Measurements from ENCODE around the gene JAG1.

The JAG1 gene

DNA sequence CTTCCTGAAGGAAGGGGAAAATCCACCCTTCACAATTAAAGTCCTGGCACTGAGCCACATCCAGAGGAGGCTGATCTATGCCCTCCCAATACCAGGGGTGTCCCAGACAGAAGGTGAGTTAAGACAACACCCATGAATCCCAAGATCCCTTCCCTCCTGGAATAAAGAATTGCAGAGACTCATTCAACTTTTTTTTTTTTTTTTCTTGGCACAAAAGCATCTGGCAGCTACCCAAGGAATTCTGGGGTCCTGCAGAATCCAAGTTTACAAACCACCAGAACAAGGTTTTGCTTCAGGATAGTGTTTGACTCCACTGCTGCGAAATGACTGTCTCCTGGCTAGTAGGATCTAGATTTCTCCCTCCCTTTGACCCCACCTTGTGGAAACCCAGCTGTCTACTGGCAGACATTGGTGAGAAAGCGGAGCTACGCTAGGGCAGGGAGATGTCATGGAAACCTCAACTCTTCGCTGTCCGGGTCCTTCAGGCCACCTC lies 37.4 kb downstream of the JAG1 start (continued):
- TF ChIP-seq, protein P1, sequence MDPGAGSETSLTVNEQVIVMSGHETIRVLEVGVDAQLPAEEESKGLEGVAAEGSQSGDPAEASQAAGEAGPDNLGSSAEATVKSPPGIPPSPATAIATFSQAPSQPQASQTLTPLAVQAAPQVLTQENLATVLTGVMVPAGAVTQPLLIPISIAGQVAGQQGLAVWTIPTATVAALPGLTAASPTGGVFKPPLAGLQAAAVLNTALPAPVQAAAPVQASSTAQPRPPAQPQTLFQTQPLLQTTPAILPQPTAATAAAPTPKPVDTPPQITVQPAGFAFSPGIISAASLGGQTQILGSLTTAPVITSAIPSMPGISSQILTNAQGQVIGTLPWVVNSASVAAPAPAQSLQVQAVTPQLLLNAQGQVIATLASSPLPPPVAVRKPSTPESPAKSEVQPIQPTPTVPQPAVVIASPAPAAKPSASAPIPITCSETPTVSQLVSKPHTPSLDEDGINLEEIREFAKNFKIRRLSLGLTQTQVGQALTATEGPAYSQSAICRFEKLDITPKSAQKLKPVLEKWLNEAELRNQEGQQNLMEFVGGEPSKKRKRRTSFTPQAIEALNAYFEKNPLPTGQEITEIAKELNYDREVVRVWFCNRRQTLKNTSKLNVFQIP (CRISPR knock-in tag; IDR thresholded peaks at IDR 0.05; ENCODE audit: borderline replicate concordance, low read depth): no peak
- TF ChIP-seq ARNTL (CRISPR knock-in tag; IDR thresholded peaks at IDR 0.05; ENCODE audit: borderline replicate concordance, low read depth) (no peak), ESRRG (CRISPR knock-in tag; IDR thresholded peaks at IDR 0.05) (no peak), TCF4 (CRISPR knock-in tag; IDR thresholded peaks at IDR 0.05; ENCODE audit: borderline replicate concordance) (no peak), RARB (CRISPR knock-in tag; IDR thresholded peaks at IDR 0.05) (no peak), SNAI2 (CRISPR knock-in tag; IDR thresholded peaks at IDR 0.05) (no peak), ZFP30 (CRISPR knock-in tag; IDR thresholded peaks at IDR 0.05) (no peak), ZC3H10 (CRISPR knock-in tag; IDR thresholded peaks at IDR 0.05) (no peak), ZNF70 (CRISPR knock-in tag; IDR thresholded peaks at IDR 0.05) (no peak)

DNA sequence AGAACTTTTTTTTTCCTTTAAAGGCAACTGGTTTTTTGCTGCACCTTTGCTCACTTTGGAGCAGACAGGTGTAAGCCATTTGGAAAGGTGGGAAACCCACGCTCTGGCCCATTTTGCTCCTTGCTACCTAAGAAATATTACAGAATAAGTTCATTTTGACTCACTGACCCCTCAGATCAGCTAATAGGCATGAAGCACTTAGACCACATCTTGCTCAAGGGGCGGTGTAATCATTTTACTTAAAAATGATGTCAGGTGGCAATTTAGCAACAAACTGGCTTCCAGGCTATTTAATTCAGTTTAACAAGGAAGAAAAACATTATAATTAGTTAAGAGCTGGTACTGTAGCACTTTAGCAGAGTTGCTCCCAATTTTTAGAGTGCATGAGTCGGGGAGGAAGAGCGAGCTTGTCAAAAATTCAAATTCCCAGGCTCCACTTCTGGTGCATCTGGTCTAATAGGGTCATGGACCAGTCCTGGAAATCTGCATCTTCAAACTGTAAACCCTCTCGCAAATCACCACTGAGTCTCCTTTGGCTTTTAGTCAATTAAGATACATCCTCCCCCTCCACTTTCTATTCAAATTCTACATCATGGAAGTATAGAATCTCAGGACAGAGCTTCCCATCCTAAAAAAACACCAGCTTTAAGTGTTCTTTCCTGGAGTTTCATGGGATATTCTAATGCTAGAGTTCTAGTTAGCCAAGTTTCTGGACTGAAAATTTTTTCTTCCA lies 38.2 kb downstream of the JAG1 start:
- no peak for ATAC-seq
- peak; percentile 38; the same call in 1 of the 2 replicates for TF ChIP-seq ISL1 (CRISPR knock-in tag; IDR thresholded peaks at IDR 0.05)
- TF ChIP-seq, protein P1 (CRISPR knock-in tag; IDR thresholded peaks at IDR 0.05; ENCODE audit: borderline replicate concordance, low read depth): no peak

DNA sequence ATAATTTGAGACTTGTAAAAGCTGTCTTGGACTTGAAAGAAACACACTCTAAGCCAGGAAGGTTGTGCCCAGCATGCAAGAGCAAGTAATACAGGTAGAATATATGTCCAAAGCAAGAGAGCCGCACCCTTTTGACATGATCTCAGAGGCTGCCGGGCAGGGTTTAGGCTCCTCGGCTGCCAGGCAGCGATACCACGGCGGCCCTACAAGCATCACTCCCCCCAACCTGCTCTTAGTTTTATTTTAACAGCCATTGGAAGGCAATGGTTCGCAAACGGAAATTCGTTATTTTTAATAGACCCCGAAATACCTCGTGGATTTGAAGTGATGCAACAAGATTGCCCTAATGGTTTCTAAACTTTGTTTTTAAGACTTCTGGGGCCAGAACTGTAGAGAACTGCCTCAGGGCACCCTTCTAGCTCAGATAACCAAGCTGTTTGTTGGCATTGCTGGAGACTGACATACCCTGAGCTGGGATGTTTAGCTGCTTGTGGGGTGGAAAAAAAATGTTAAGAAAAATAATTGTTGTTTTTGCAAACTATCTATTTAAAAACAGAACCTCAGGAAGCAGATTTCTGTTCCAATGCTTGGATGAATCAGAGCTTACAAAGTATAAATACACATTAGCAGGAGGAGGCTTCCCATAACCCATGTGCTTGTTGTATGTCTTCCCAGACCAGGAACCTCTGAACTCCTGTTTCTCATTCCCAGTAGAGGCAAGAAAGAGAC lies 39.0 kb downstream of the JAG1 start:
- ATAC-seq: no peak
- TF ChIP-seq, protein P2, sequence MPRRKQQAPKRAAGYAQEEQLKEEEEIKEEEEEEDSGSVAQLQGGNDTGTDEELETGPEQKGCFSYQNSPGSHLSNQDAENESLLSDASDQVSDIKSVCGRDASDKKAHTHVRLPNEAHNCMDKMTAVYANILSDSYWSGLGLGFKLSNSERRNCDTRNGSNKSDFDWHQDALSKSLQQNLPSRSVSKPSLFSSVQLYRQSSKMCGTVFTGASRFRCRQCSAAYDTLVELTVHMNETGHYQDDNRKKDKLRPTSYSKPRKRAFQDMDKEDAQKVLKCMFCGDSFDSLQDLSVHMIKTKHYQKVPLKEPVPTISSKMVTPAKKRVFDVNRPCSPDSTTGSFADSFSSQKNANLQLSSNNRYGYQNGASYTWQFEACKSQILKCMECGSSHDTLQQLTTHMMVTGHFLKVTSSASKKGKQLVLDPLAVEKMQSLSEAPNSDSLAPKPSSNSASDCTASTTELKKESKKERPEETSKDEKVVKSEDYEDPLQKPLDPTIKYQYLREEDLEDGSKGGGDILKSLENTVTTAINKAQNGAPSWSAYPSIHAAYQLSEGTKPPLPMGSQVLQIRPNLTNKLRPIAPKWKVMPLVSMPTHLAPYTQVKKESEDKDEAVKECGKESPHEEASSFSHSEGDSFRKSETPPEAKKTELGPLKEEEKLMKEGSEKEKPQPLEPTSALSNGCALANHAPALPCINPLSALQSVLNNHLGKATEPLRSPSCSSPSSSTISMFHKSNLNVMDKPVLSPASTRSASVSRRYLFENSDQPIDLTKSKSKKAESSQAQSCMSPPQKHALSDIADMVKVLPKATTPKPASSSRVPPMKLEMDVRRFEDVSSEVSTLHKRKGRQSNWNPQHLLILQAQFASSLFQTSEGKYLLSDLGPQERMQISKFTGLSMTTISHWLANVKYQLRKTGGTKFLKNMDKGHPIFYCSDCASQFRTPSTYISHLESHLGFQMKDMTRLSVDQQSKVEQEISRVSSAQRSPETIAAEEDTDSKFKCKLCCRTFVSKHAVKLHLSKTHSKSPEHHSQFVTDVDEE (CRISPR knock-in tag; IDR thresholded peaks at IDR 0.05): no peak
- TF ChIP-seq GLIS3 (CRISPR knock-in tag; IDR thresholded peaks at IDR 0.05) (no peak), ZFP30 (CRISPR knock-in tag; IDR thresholded peaks at IDR 0.05) (no peak), ISL1 (CRISPR knock-in tag; IDR thresholded peaks at IDR 0.05) (no peak), ARNTL (CRISPR knock-in tag; IDR thresholded peaks at IDR 0.05; ENCODE audit: borderline replicate concordance, low read depth) (no peak), ZNF70 (CRISPR knock-in tag; IDR thresholded peaks at IDR 0.05) (no peak), OSR1 (CRISPR knock-in tag; IDR thresholded peaks at IDR 0.05) (no peak), TOX (CRISPR knock-in tag; IDR thresholded peaks at IDR 0.05; ENCODE audit: borderline replicate concordance) (no peak), TCF4 (CRISPR knock-in tag; IDR thresholded peaks at IDR 0.05; ENCODE audit: borderline replicate concordance) (no peak), BACH2 (CRISPR knock-in tag; IDR thresholded peaks at IDR 0.05; ENCODE audit: borderline replicate concordance) (no peak), ZFP3 (CRISPR knock-in tag; IDR thresholded peaks at IDR 0.05) (no peak)
- TF ChIP-seq, protein P3, sequence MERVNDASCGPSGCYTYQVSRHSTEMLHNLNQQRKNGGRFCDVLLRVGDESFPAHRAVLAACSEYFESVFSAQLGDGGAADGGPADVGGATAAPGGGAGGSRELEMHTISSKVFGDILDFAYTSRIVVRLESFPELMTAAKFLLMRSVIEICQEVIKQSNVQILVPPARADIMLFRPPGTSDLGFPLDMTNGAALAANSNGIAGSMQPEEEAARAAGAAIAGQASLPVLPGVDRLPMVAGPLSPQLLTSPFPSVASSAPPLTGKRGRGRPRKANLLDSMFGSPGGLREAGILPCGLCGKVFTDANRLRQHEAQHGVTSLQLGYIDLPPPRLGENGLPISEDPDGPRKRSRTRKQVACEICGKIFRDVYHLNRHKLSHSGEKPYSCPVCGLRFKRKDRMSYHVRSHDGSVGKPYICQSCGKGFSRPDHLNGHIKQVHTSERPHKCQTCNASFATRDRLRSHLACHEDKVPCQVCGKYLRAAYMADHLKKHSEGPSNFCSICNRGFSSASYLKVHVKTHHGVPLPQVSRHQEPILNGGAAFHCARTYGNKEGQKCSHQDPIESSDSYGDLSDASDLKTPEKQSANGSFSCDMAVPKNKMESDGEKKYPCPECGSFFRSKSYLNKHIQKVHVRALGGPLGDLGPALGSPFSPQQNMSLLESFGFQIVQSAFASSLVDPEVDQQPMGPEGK (CRISPR knock-in tag; IDR thresholded peaks at IDR 0.05; ENCODE audit: borderline replicate concordance): no peak

DNA sequence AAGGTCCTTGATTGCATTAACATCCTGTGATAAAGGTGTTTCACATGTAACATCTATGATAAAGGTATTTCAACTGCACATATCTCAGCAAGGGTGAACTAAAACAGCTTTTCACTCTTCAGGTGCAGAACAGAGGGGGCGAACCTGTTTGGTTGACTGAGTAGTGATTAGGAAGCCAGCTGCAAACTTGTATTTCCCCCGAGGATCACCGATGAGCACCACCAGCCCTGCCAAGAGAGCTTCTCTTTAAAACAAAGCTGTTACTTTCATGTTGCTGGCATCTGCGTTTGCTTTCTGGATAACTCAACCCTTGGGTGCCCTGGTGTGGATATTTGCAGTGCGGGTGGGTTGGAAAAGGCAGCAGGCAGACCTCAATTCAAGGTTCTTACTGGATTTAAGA lies 39.6 kb downstream of the JAG1 start:
- no peak for ATAC-seq
- no peak for TF ChIP-seq ESRRG (CRISPR knock-in tag; IDR thresholded peaks at IDR 0.05)
- TF ChIP-seq, protein P2 (CRISPR knock-in tag; IDR thresholded peaks at IDR 0.05): no peak
- TF ChIP-seq, protein P4, sequence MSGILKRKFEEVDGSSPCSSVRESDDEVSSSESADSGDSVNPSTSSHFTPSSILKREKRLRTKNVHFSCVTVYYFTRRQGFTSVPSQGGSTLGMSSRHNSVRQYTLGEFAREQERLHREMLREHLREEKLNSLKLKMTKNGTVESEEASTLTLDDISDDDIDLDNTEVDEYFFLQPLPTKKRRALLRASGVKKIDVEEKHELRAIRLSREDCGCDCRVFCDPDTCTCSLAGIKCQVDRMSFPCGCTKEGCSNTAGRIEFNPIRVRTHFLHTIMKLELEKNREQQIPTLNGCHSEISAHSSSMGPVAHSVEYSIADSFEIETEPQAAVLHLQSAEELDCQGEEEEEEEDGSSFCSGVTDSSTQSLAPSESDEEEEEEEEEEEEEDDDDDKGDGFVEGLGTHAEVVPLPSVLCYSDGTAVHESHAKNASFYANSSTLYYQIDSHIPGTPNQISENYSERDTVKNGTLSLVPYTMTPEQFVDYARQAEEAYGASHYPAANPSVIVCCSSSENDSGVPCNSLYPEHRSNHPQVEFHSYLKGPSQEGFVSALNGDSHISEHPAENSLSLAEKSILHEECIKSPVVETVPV (CRISPR knock-in tag; IDR thresholded peaks at IDR 0.05): no peak
- TF ChIP-seq, protein P3 (CRISPR knock-in tag; IDR thresholded peaks at IDR 0.05; ENCODE audit: borderline replicate concordance): no peak
